CD4-positive, CD25-positive, alpha-beta regulatory T cell (primary cell): ENCODE results near the gene ANAPC7. TPM values are rescaled to one million over a fixed set of nuclear protein-coding genes. Genes with fewer than 3 reads are reported as not detected.

Source experiments
- ATAC-seq, 2 donors: fragments of 150-1000 bp; cut with Tn5 transposase; one replicate each; pipeline ENCODE4 v1.10.0; 2021; ENCODE audit warnings: low read depth in 2 of 2, moderate number of reproducible peaks in 2 of 2, moderate library complexity in 1 of 2
- DNase-seq, 3 donors: peaks; one replicate each; pipeline versions ENCODE4 v3.0.0 to v3.0.0-alpha.2; 2012 to 2022; ENCODE audit warnings: mixed read lengths in 1 of 3
- H3K27ac ChIP-seq: one replicate; pipeline ENCODE4 v1.7.0; 2013; ENCODE audit warnings: mild to moderate bottlenecking, low read length; ENCODE audit not compliant: insufficient read depth, poor library complexity, severe bottlenecking
- H3K27me3 ChIP-seq: one replicate; pipeline ENCODE4 v1.7.0; 2013; ENCODE audit warnings: low read length; ENCODE audit not compliant: control insufficient read depth, insufficient read depth
- H3K36me3 ChIP-seq: one replicate; pipeline ENCODE4 v1.7.0; 2013; ENCODE audit warnings: mild to moderate bottlenecking, low read length, moderate library complexity; ENCODE audit not compliant: control insufficient read depth, insufficient read depth
- H3K4me1 ChIP-seq: 2 replicates; pipeline ENCODE4 v1.7.0; 2013; ENCODE audit warnings: mild to moderate bottlenecking, low read length; ENCODE audit not compliant: insufficient read depth, control insufficient read depth, poor library complexity, severe bottlenecking
- H3K4me3 ChIP-seq: one replicate; pipeline ENCODE4 v1.7.0; 2013; ENCODE audit warnings: low read depth, mild to moderate bottlenecking, low read length, moderate library complexity
- H3K9me3 ChIP-seq, 2 experiments: 1 replicate in 1 of 2; 2 replicates in 1 of 2; pipeline ENCODE4 v1.7.0; 2013; ENCODE audit warnings: low read length in 2 of 2, mild to moderate bottlenecking in 1 of 2, moderate library complexity in 1 of 2; ENCODE audit not compliant: control insufficient read depth in 2 of 2
- H3K27ac Mint-ChIP-seq, 3 donors: one replicate each; pipeline ENCODE4 v1.8.0; 2020 to 2022; ENCODE audit warnings: mild to moderate bottlenecking in 3 of 3, mixed read lengths in 3 of 3, moderate library complexity in 2 of 3
- H3K27me3 Mint-ChIP-seq: one replicate; pipeline ENCODE4 v1.8.0; 2022; ENCODE audit warnings: mild to moderate bottlenecking, mixed read lengths
- H3K36me3 Mint-ChIP-seq: one replicate; pipeline ENCODE4 v1.8.0; 2020; ENCODE audit warnings: mixed read lengths
- H3K4me1 Mint-ChIP-seq, 4 donors: one replicate each; pipeline ENCODE4 v1.8.0; 2020 to 2022; ENCODE audit warnings: mixed read lengths in 4 of 4, mild to moderate bottlenecking in 1 of 4
- H3K4me3 Mint-ChIP-seq, 4 donors: one replicate each; pipeline ENCODE4 v1.8.0; 2020 to 2022; ENCODE audit warnings: mild to moderate bottlenecking in 4 of 4, mixed read lengths in 4 of 4, moderate library complexity in 3 of 4
- H3K9me3 Mint-ChIP-seq, 7 donors: one replicate each; pipeline ENCODE4 v1.8.0; 2020 to 2022; ENCODE audit warnings: mixed read lengths in 7 of 7, mild to moderate bottlenecking in 3 of 7, moderate library complexity in 2 of 7
- polyA plus RNA-seq, 4 donors: library from polyadenylated mRNA; unstranded; fragments of 300-500 nt; fragmentation: Illumina TruSeq; gene quantifications; one replicate each; pipeline ENCODE4 v1.2.3, GENCODE V29; 2021
- total RNA-seq: library from RNA; stranded (reverse); gene quantifications from one replicate; pipeline ENCODE4 v1.2.3, GENCODE V29; 2022

ANAPC7 gene
- total and polyA plus RNA-seq, 5 donors from 2014 or later = 25.3 to 38.4 (median 26.5) TPM

- Histone ChIP-seq H3K4me3 (no peak overlapping the region), H3K4me1 (no peaks in the 10 kb centered on the region), H3K27ac (no peak overlapping the region), H3K9me3 (no peaks in the 10 kb centered on the region), H3K36me3 (peaks cover 64% of the 10 kb centered on the region), H3K27me3 (no peaks in the 10 kb centered on the region)
- ATAC-seq = no peak
- no peak for DNase-seq
- H3K36me3 Mint-ChIP-seq = peaks cover 32% of the 10 kb centered on the region
- H3K27me3 Mint-ChIP-seq = no peaks in the 10 kb centered on the region
- peaks cover 0 to 6% (median 3%) of the 10 kb centered on the region in 4 donors for H3K4me1 Mint-ChIP-seq
- H3K9me3 Mint-ChIP-seq = no peaks in the 10 kb centered on the region
- H3K27ac Mint-ChIP-seq = no peak overlapping the region
- no peak overlapping the region for H3K4me3 Mint-ChIP-seq
Measured at GRCh38 chr12:110373425-110373824, 30.1 kb downstream of the ANAPC7 start.

DNA sequence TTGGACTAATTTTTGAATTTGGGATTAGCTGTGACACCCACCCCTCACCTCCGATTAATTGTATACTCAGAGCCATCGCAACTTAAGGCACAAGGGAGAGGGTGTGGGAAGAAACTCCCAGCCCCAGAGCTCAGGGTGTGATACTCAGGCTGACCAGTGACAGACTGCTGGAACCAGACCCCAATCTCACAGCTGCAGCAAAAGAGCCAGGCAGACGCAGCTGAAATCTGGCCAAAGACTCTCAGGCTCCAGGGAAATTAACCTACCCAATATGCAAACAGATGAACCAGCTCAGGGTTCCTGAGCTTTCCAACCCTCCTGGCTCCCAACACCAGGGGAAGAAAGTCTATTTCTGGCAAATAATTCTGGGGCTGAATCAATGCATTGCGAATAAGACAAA is 30.5 kb downstream of the ANAPC7 start:
- H3K27ac Mint-ChIP-seq = no peak overlapping the region
- no peak overlapping the region for H3K4me3 ChIP-seq
- no peaks in the 10 kb centered on the region for H3K9me3 Mint-ChIP-seq
- no peaks in the 10 kb centered on the region for H3K9me3 ChIP-seq
- no peaks in the 10 kb centered on the region for H3K27me3 ChIP-seq
- no peaks in the 10 kb centered on the region for H3K27me3 Mint-ChIP-seq
- H3K27ac ChIP-seq = no peak overlapping the region
- no peak overlapping the region for H3K4me3 Mint-ChIP-seq
- peaks cover 29% of the 10 kb centered on the region for H3K36me3 Mint-ChIP-seq
- DNase-seq = no peak
- peaks cover 60% of the 10 kb centered on the region for H3K36me3 ChIP-seq
- ATAC-seq = no peak
- H3K4me1 Mint-ChIP-seq = peaks cover 0 to 6% (median 3%) of the 10 kb centered on the region in 4 donors
- no peaks in the 10 kb centered on the region for H3K4me1 ChIP-seq

DNA sequence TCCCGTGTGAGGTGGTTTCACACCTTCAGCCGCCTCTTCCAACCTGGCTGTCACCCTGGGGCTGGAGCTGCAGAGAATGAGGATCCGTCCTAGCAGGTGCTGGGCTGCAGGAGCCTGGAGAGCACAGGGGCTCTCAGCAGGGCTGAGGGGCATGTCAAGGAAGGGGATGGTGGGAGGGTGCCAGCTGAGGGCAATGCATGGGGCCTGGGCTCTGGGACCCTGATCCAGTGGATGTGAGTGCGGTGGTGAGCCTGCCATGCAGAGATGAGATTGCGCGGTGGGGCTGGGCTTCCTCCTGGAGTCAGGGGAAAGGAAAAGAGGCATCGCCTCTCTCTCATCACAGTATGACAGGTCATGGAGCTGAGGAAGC is 31.5 kb downstream of the ANAPC7 start:
- Mint-ChIP-seq H3K36me3 (peaks cover 22% of the 10 kb centered on the region), H3K27ac (no peak overlapping the region), H3K4me3 (no peak overlapping the region), H3K27me3 (no peaks in the 10 kb centered on the region), H3K4me1 (peaks cover 0 to 5% (median 2%) of the 10 kb centered on the region in 4 donors), H3K9me3 (no peaks in the 10 kb centered on the region)
- no peaks in the 10 kb centered on the region for H3K27me3 ChIP-seq
- no peak overlapping the region for H3K4me3 ChIP-seq
- H3K4me1 ChIP-seq = no peaks in the 10 kb centered on the region
- ATAC-seq (no peak), DNase-seq (no peak)
- H3K9me3 ChIP-seq = no peaks in the 10 kb centered on the region
- H3K36me3 ChIP-seq = peaks cover 50% of the 10 kb centered on the region
- no peak overlapping the region for H3K27ac ChIP-seq

DNA sequence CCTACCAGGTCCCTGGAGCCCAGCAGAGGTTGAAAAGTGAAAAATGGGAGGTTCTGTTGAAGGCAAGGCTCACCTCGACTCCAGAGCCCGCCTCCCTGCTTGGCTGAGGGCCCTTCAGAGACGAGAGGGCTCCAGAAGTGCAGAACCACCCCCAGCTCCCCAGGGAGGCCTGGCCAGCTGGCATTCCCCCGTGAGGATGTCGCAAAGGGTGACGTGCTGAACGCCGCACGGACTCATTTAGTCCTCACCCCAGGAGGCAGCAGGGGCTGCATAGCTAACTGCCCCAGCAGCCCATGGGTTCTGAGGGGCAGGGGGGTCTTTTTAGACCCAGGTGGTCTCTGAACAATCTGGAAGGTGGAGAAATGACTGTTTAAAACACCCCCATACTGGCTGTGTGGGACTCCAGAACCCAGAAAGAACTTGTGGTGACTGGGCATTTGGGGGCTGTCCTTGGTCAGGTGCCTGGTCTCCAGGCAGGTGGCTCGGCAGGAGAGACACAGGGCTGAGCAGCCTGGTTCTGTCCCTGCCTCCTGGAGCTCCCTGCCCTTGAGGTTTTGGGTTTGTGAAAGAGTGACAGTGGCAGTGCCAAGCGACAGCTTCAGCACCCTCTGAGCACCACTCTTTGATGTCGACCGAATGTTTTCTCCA is 32.0 kb downstream of the ANAPC7 start:
- DNase-seq (no peak), ATAC-seq (peak in 1 of 2 donors; percentile 26)
- Mint-ChIP-seq H3K27me3 (no peaks in the 10 kb centered on the region), H3K4me1 (peaks cover 0 to 5% (median 2%) of the 10 kb centered on the region in 4 donors), H3K27ac (no peak overlapping the region), H3K4me3 (no peak overlapping the region), H3K36me3 (peaks cover 22% of the 10 kb centered on the region), H3K9me3 (no peaks in the 10 kb centered on the region)
- Histone ChIP-seq H3K4me3 (no peak overlapping the region), H3K36me3 (peaks cover 48% of the 10 kb centered on the region), H3K9me3 (no peaks in the 10 kb centered on the region), H3K4me1 (no peaks in the 10 kb centered on the region), H3K27me3 (no peaks in the 10 kb centered on the region), H3K27ac (no peak overlapping the region)

DNA sequence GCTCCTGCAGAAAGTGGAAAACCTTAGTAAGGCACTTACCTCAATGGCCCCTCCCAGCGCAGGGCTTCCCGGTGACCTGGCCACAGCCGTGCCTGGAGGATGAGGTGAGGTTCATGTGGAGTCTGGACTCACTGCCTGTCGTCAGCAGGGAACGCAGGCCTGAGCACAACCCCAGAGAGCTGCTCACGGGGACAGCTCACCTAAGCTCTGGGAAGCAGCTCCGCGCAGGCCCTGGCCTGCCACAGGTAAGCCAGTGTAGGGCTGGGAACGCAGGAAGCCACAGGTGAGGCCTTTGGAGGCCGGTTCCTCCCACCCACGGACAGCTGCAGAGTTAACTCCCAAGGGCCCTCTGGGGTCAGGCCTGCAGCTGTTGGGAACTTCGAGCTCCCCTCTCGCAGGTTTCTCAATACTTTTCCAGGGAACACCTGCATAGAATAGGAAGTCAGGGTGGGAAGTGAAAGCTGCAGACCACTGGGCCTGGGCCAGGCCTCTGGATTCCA is 32.7 kb downstream of the ANAPC7 start:
- no peaks in the 10 kb centered on the region for H3K9me3 ChIP-seq
- H3K27ac ChIP-seq = no peak overlapping the region
- Mint-ChIP-seq H3K27ac (no peak overlapping the region), H3K36me3 (peaks cover 18% of the 10 kb centered on the region), H3K4me3 (no peak overlapping the region), H3K9me3 (no peaks in the 10 kb centered on the region), H3K27me3 (no peaks in the 10 kb centered on the region), H3K4me1 (peaks cover 0 to 5% (median 2%) of the 10 kb centered on the region in 4 donors)
- no peaks in the 10 kb centered on the region for H3K4me1 ChIP-seq
- no peak overlapping the region for H3K4me3 ChIP-seq
- H3K36me3 ChIP-seq = peaks cover 41% of the 10 kb centered on the region
- no peaks in the 10 kb centered on the region for H3K27me3 ChIP-seq
- ATAC-seq = no peak
- DNase-seq = no peak

DNA sequence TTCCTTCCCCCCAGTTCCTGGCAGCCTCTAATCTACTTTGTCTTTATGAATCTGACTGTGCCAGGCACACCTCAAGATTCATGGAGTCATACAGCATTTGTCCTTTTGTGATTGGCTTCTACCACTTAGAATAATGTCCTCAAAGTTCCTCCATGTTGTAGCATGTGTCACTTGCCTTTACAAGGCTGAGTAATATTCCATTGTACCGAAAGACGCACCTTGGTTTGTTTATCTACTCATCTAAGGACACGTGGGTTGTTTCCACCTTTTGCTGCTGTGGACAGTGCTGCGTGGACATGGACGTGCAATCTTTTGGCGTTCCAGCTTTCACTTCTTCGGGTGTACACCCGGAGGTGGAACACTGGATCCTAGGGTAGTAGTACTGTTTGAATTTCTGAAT is 33.5 kb downstream of the ANAPC7 start:
- Mint-ChIP-seq H3K4me3 (no peak overlapping the region), H3K36me3 (peaks cover 13% of the 10 kb centered on the region), H3K9me3 (no peaks in the 10 kb centered on the region), H3K4me1 (peaks cover 0 to 1% (median under 1%) of the 10 kb centered on the region in 4 donors), H3K27me3 (no peaks in the 10 kb centered on the region), H3K27ac (no peak overlapping the region)
- no peak for ATAC-seq
- H3K27ac ChIP-seq = no peak overlapping the region
- H3K4me1 ChIP-seq = no peaks in the 10 kb centered on the region
- no peak overlapping the region for H3K4me3 ChIP-seq
- peaks cover 34% of the 10 kb centered on the region for H3K36me3 ChIP-seq
- H3K9me3 ChIP-seq = no peaks in the 10 kb centered on the region
- DNase-seq = no peak
- no peaks in the 10 kb centered on the region for H3K27me3 ChIP-seq

- ATAC-seq = no peak
Measured at GRCh38 chr12:110367181-110367864, 36.2 kb downstream of the ANAPC7 start.

More at GRCh38 chr12:110367181-110367864, 36.2 kb downstream of the ANAPC7 start:
- Mint-ChIP-seq H3K36me3 (no peaks in the 10 kb centered on the region), H3K27ac (no peak overlapping the region), H3K4me3 (no peak overlapping the region), H3K9me3 (no peaks in the 10 kb centered on the region), H3K27me3 (no peaks in the 10 kb centered on the region), H3K4me1 (no peaks in the 10 kb centered on the region)
- Histone ChIP-seq H3K36me3 (peaks cover 7% of the 10 kb centered on the region), H3K9me3 (no peaks in the 10 kb centered on the region), H3K27me3 (no peaks in the 10 kb centered on the region), H3K4me1 (no peaks in the 10 kb centered on the region), H3K4me3 (no peak overlapping the region), H3K27ac (no peak overlapping the region)
- no peak for DNase-seq
